ENCODE results near the gene SOX18.
A peak's percentile ranks its signal among the peaks of the same experiment; 100 is the strongest.
"Not testable (repeated sequence)": the region's sequence is repeated elsewhere in the genome, so short reads cannot be mapped to it uniquely, and the experiment has no call there.

Gene SOX18

DNA sequence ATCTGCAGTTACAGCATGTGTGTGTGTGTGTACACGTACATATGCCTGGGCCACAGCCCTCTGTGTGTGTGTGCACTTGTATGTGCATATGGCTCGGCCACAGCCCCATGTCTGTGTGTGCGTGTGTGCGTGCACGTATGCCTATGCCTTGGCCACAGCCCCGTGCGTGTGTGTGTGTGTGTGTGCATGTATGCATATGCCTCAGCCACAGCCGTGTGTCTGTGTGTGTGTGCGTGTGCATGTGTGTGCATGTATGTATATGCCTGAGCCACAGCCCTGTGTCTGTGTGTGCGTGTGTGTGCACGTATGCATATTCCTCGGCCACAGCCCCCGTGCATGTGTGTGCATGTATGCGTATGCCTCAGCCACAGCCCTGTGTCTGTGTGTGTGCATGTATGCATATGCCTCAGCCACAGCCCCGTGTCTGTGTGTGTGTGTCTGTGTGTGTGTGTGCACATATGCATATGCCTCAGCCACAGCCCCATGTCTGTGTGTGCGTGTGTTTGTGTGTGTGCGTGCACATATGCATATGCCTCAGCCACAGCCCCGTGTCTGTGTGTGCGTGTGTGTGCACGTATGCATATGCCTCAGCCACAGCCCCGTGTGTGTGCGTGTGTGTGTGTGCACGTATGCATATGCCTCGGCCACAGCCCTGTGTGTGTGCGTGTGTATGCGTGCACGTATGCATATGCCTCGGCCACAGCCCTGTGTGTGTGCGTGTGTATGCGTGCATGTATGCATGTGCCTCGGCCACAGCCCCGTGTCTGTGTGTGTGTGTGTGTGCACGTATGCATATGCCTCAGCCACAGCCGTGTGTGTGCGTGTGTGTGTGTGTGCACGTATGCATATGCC, 28.1 kb downstream of the SOX18 start:
- no peak for DNase-seq

GRCh38 chr20:64015635-64016034, 33.8 kb downstream of the SOX18 start:
- DNase-seq, result no peak

GRCh38 chr20:64012385-64013154, 36.9 kb downstream of the SOX18 start:
- not testable (repeated sequence) for DNase-seq

GRCh38 chr20:64011366-64011779, 38.1 kb downstream of the SOX18 start:
- DNase-seq, result no peak

- DNase-seq, result peak; percentile 51
Measured at GRCh38 chr20:64010711-64011237, 38.7 kb downstream of the SOX18 start.

DNA sequence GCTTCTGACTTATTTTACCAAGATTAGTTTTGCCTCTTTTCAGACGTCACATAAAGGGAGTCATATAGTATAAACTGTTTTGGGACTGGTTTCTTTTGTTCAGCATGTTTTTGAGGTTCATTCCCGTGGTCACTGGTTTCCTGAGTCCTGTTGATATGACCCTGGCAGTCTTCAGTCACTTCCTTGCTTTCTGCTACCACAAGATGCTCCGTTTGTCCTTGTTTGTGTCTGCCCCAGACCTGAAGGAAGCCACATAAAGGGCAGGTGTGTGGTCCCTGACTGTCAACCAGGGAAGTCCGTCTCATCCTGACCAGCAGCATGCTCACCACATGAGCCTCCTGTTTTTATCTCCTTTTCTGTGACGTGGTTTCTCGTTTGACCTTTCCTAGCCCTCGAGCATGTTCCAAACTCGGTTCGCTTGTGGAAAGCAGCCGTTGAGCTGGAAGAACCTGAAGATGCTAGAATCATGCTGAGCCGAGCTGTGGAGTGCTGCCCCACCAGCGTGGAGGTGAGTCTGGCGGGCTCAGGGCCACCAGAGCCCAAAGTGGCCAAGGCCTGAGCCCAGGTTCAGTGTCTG, 39.5 kb downstream of the SOX18 start:
- DNase-seq, result peak; percentile 27

GRCh38 chr20:64006902-64007301, 42.5 kb downstream of the SOX18 start:
- no peak for DNase-seq

DNA sequence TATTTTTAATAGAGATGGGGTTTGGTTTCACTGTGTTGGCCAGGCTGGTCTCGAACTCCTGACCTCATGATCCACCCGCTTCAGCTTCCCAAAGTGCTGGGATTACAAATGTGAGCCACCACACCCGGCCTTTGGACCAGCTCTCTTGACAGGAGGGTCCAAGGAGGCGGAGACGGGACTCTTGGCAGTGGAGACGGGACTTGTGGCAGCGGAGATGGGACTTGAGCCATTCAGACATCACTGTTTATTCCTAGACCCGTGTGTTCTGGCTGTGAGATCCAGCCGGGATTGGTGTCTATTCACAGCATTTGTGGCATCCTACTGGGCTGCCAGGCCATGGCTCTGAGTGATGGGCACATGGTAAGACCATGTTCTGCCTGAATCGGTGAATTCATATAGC, 42.9 kb downstream of the SOX18 start:
- DNase-seq, result no peak

DNA sequence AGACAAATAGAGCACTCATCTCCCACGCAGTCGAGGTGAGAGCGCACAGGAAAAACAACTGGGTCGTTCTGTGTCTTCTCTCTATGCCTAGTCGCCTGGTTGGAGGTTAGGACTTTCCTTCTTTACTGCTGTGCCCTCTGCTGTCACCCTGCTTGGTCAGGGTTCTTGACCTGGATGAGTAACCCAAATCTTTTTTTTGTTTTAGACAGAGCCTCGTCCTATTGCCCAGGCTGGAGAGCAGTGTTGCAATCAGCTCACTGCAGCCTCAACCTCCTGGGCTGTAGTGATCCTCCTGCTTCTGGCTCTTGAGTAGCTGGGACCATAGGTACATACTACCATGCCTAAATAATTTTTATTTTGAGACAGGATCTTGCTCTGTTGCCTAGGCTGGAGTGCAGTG, 44.0 kb downstream of the SOX18 start:
- DNase-seq, result no peak

GRCh38 chr20:64003960-64004725, 45.3 kb downstream of the SOX18 start:
- no peak for DNase-seq

GRCh38 chr20:64001607-64002011, 47.8 kb downstream of the SOX18 start:
- DNase-seq, result no peak

- DNase-seq, result no peak
Measured at GRCh38 chr20:64000906-64001305, 48.5 kb downstream of the SOX18 start.
